ENCODE measurements around the gene SLC4A4. TPM values are rescaled to one million over a fixed set of nuclear protein-coding genes. Genes with fewer than 3 reads are reported as not detected.

The SLC4A4 gene
- total RNA-seq, 6 experiments from 2014 or later: 19.1 to 29.8 (median 25.0) TPM

DNA sequence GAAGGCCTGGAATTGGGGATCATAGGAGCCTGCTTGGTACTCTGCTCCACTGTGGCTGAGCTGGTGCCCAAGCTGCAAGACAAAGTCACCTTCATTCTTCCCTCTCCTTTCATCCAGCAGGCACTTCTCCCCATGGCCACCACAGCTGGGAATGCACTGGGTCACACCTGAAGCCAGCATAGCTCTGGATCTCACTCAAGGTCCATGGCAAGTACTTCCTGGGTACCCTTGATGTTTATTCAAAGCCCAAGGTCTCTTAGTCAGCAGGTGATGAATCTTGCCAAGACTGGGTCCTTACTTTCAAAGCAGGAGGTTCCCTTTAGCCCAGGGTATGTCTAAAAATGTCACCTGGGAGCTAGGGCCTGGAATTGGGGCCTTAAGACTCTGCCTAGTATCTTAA lies 4.9 kb upstream of the SLC4A4 start:
- TF ChIP-seq, protein P1, sequence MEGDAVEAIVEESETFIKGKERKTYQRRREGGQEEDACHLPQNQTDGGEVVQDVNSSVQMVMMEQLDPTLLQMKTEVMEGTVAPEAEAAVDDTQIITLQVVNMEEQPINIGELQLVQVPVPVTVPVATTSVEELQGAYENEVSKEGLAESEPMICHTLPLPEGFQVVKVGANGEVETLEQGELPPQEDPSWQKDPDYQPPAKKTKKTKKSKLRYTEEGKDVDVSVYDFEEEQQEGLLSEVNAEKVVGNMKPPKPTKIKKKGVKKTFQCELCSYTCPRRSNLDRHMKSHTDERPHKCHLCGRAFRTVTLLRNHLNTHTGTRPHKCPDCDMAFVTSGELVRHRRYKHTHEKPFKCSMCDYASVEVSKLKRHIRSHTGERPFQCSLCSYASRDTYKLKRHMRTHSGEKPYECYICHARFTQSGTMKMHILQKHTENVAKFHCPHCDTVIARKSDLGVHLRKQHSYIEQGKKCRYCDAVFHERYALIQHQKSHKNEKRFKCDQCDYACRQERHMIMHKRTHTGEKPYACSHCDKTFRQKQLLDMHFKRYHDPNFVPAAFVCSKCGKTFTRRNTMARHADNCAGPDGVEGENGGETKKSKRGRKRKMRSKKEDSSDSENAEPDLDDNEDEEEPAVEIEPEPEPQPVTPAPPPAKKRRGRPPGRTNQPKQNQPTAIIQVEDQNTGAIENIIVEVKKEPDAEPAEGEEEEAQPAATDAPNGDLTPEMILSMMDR (IDR thresholded peaks at IDR 0.05): no peak
- Mint-ChIP-seq H3K27me3 (ENCODE audit: insufficient read depth) (0 out of 2 replicates have a peak, but pooled peaks cover 2% of the 10 kb centered on the region), H3K27ac (0 out of 2 replicates have a peak overlapping the region, but pooled peaks have one; percentile 10), H3K9me3 (0 out of 2 replicates have a peak, but pooled peaks cover 4% of the 10 kb centered on the region), H3K36me3 (ENCODE audit: low read depth) (peaks cover 8% of the 10 kb centered on the region), H3K4me3 (no peak overlapping the region), H3K4me1 (ENCODE audit: low read depth) (peaks cover 50% of the 10 kb centered on the region)
- no peak for DNase-seq

DNA sequence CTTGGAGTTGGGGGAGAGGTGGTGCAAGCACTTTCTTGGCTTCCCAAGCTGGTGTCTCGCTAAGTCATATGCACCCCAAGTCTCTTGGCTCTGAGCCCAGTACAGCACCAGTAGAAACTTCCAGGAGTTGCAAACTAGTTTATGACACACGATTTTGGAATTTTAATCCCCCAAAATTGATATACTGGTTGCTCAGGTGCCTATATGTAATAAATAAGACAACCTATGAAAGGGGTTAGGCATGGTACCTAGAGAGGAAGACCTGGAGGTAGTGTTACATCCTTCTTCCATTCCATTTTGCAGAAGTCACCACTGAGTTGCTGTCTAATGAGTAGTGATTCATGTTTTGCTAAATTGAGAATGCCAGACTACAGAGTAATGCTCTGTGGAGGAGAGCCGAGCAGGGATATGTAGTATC lies 4.3 kb upstream of the SLC4A4 start:
- Mint-ChIP-seq H3K27ac (peak overlapping the region; percentile 50), H3K4me1 (ENCODE audit: low read depth) (peaks cover 55% of the 10 kb centered on the region), H3K4me3 (no peak overlapping the region; the same call in 1 of the 2 replicates), H3K36me3 (ENCODE audit: low read depth) (peaks cover 11% of the 10 kb centered on the region), H3K9me3 (0 out of 2 replicates have a peak, but pooled peaks cover 4% of the 10 kb centered on the region), H3K27me3 (ENCODE audit: insufficient read depth) (0 out of 2 replicates have a peak, but pooled peaks cover 2% of the 10 kb centered on the region)
- peak; percentile 72 for DNase-seq
- TF ChIP-seq, protein P1 (IDR thresholded peaks at IDR 0.05): no peak

DNA sequence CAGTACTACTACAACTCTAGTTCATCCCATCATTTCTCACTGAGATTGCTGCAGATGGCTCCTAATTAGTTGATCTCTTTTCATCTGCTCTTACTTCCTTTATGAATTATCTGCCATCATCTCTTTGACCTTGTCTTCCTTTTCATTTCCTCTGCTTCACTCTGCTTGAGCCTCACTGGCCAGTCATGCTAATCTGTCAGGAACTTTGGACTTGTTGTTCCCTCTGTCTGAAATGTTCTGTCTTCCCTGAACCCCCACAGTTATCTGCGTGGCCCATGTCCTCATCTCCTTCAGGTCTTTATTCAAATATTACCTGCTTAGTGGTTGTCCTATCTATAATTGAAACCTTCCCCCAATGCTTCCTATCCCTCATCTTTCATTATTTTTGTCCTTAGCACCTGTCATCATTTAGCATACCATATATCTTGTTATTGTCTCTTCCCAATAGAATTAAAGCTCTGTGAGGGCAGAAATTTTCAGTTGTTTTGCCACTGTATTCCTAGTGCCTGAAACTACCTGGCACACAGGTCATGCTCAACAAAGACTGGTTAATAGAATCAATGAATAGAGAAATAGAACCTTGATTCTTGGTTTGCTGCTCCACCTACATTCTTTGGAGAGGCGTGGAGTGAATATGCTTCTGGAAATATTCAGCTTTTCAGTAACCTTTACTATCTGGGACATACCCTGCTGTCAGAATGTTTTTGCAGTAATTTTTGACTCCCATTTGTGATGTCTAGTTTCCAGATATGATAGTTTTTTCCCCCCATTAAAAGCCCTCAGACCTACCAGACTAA lies 5.0 kb downstream of the SLC4A4 start:
- TF ChIP-seq, protein P1 (IDR thresholded peaks at IDR 0.05): no peak
- H3K9me3 Mint-ChIP-seq: no peaks in the 10 kb centered on the region

DNA sequence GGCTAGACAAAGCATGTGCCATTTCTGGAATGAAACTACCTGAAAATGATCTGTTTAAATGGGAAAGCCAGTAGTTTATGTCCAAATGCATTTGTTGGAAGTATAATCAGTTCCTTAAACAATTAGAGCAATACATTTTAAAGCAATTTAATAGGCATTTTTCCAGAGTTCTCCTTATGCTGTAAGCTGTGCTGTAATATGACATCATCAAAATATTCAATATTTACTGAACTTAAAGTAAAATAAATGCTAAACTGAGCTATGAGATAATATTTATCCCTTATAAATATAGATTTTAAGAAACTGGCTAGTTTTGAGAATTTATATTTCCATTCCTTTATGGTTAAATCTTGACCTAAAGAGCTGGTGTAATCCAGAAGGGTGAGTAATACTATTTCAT lies 7.9 kb downstream of the SLC4A4 start:
- Mint-ChIP-seq H3K9me3 (no peaks in the 10 kb centered on the region), H3K36me3 (ENCODE audit: low read depth) (peaks cover 43% of the 10 kb centered on the region), H3K4me1 (ENCODE audit: low read depth) (peaks cover 21% of the 10 kb centered on the region), H3K27ac (no peak overlapping the region), H3K4me3 (no peak overlapping the region), H3K27me3 (ENCODE audit: insufficient read depth) (no peaks in the 10 kb centered on the region; the same call in 1 of the 2 replicates)
- TF ChIP-seq, protein P1 (IDR thresholded peaks at IDR 0.05): no peak
- no peak for DNase-seq

More for the DNA sequence above, 5.0 kb downstream of the SLC4A4 start:
- H3K27me3 Mint-ChIP-seq (ENCODE audit: insufficient read depth): no peaks in the 10 kb centered on the region; the same call in 1 of the 2 replicates
- no peak for DNase-seq
- peaks cover 22% of the 10 kb centered on the region for H3K36me3 Mint-ChIP-seq (ENCODE audit: low read depth)
- H3K4me3 Mint-ChIP-seq: no peak overlapping the region
- no peak overlapping the region for H3K27ac Mint-ChIP-seq
- peaks cover 27% of the 10 kb centered on the region for H3K4me1 Mint-ChIP-seq (ENCODE audit: low read depth)

DNA sequence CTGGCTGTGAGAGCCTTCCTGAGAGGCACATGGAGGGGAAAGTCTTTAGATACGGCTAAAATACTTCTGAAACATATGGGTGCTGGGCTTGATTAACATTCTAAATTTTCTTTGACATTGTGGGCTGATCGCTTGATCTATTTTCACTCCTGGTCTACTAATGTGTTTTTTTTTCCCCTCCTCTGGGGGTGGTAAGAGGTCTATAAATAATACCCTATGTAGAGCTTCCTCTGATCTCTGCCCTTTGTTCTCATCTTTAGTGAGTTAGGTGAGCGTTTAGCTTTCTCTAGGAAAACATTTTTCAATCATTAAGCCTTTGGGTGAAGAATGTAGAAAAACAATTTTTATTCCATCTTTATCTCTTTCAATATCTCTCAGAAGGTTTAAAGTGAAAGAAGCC lies 9.8 kb downstream of the SLC4A4 start:
- TF ChIP-seq, protein P1 (IDR thresholded peaks at IDR 0.05): no peak
- Mint-ChIP-seq H3K9me3 (no peaks in the 10 kb centered on the region), H3K27me3 (ENCODE audit: insufficient read depth) (no peaks in the 10 kb centered on the region; the same call in 1 of the 2 replicates), H3K4me3 (no peak overlapping the region), H3K27ac (no peak overlapping the region), H3K36me3 (ENCODE audit: low read depth) (peaks cover 36% of the 10 kb centered on the region), H3K4me1 (ENCODE audit: low read depth) (peaks cover 25% of the 10 kb centered on the region)
- no peak for DNase-seq

All from HFFc6 (cell line).